ENCODE data around the gene ATP8B1. TPM values are rescaled to one million over a fixed set of nuclear protein-coding genes. Genes with fewer than 3 reads are reported as not detected.

Gene ATP8B1
- total RNA-seq, 1 experiment from 2014 or later: 1.1 TPM

DNA sequence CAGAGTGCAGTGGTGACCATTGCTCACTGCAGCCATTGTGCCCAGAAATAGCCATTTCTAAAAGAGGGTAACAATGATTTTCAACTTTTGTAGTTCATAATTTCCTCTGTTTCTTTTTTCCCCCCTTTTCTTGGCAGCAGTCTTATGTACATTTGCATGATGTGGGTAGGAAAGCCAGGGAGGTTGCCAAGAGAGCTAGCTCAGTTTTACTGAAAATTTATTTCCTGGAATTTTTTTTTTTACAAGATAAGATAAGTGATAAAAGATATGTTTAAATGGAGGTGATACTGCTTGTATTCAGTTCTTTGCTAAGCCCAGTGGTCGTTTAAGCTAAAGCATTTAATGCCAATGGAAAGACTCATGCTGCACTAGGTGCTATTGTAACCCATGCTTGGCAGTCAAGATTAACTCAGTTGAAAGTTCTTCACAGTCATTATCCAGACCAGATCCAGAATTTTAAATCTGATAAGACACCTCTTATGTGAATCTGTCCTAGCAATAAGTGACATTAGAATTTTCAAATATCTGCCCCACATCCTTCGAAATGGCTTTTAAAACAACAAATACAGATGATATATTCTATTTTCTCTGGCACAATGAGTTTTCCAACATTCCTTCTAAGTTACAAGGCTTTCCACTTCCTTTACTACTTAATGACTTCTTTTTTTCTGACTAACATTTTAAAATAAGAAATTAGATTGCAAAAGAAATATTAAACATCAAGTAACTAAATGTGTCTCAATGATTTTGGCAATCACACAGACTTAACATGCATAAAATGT lies 4.4 kb upstream of the ATP8B1 start:
- no peak overlapping the region for H3K56ac ChIP-seq (ENCODE audit: insufficient read length, low read depth, low read length)
- no peaks in the 10 kb centered on the region for H3K79me1 ChIP-seq (ENCODE audit: insufficient read depth, low read depth, low read length, poor library complexity, severe bottlenecking)
- no peak overlapping the region for H2BK5ac ChIP-seq (ENCODE audit: insufficient read length, low read length)
- H2AFZ ChIP-seq (ENCODE audit: low read length): no peak overlapping the region
- peaks cover 13% of the 10 kb centered on the region; the same call in 1 of the 2 replicates for H3K27me3 ChIP-seq (ENCODE audit: insufficient read depth, low read length)
- no peak overlapping the region for H3K27ac Mint-ChIP-seq
- no peak overlapping the region for H2BK15ac ChIP-seq (ENCODE audit: low read depth, low read length)
- no peak overlapping the region for H2AK5ac ChIP-seq (ENCODE audit: insufficient read length, low read length)
- no peak overlapping the region for H3K27ac ChIP-seq (ENCODE audit: insufficient read length, low read depth, low read length)
- H2BK12ac ChIP-seq (ENCODE audit: insufficient read length, low read depth, low read length): no peak overlapping the region
- no peak overlapping the region for H3K9ac ChIP-seq (ENCODE audit: extremely low read depth, insufficient read length, low read length)
- no peaks in the 10 kb centered on the region for H3K9me3 ChIP-seq (ENCODE audit: control insufficient read depth, low read depth, low read length)
- no peak overlapping the region for H3K14ac ChIP-seq (ENCODE audit: insufficient read depth, low read length)
- no peak for TF ChIP-seq CTCF (conservative IDR thresholded peaks at IDR 0.05)
- no peaks in the 10 kb centered on the region for H4K20me1 ChIP-seq (ENCODE audit: control insufficient read depth, insufficient read depth, insufficient read length)
- peaks cover 40% of the 10 kb centered on the region for H3K27me3 Mint-ChIP-seq (ENCODE audit: low read depth)
- 0 out of 5 replicates have a peak, but pooled peaks cover 0 to 2% of the 10 kb centered on the region in 2 experiments for H3K9me3 Mint-ChIP-seq
- H4K8ac ChIP-seq (replicated peaks; ENCODE audit: insufficient read length, low read depth, low read length): no peak overlapping the region
- no peak overlapping the region for H4K91ac ChIP-seq (ENCODE audit: insufficient read length, low read depth, low read length)
- no peak overlapping the region for H2BK20ac ChIP-seq (ENCODE audit: low read depth, low read length, poor library complexity, severe bottlenecking)
- no CpG with 5 or more reads among the region's 2 CpGs for WGBS (ENCODE audit: extremely low coverage, insufficient read length, low lambda C conversion rate)
- no peaks in the 10 kb centered on the region for H3K36me3 Mint-ChIP-seq (ENCODE audit: insufficient read depth in 1 of 3, low read depth in 3 of 3)
- no peak overlapping the region for H3K4me2 ChIP-seq (ENCODE audit: insufficient read depth, insufficient read length, low read length)
- H2BK120ac ChIP-seq (ENCODE audit: low read depth, low read length, poor library complexity, severe bottlenecking): no peak overlapping the region
- H3K79me2 ChIP-seq (ENCODE audit: insufficient read depth, low read length): no peaks in the 10 kb centered on the region
- H3K4me1 ChIP-seq (ENCODE audit: insufficient read depth, low read length): no peaks in the 10 kb centered on the region
- no peak overlapping the region for H4K5ac ChIP-seq (ENCODE audit: insufficient read length, low read depth, low read length)
- no peak overlapping the region for H3K18ac ChIP-seq (ENCODE audit: insufficient read length, low read depth, low read length)
- H3K4me1 Mint-ChIP-seq: peaks cover 4 to 5% of the 10 kb centered on the region in 2 experiments
- H3K4me3 Mint-ChIP-seq: no peak overlapping the region
- no peak overlapping the region for H3K4ac ChIP-seq (ENCODE audit: low read depth, low read length)
- H3T11ph ChIP-seq (ENCODE audit: low read length): no peak overlapping the region
- no peak overlapping the region for H3K23ac ChIP-seq (ENCODE audit: insufficient read length, low read depth, low read length)
- peaks cover 12% of the 10 kb centered on the region for H3K23me2 ChIP-seq (ENCODE audit: insufficient read length, low read depth, low read length, poor library complexity, severe bottlenecking)
- DNase-seq: no peak

Data from H9 (cell line).